ENCODE results near the gene ARHGEF2. TPM values are rescaled to one million over a fixed set of nuclear protein-coding genes. Genes with fewer than 3 reads are reported as not detected.

Gene ARHGEF2
- total and polyA plus RNA-seq, 7 donors = 25.8 to 83.9 (median 42.8) TPM

GRCh38 chr1:155961937-155962336 is 16.4 kb downstream of the ARHGEF2 start:
- WGBS, 2 donors = 49 to 62% methylated on average over 14 of the region's 14 CpGs
- H3K4me1 ChIP-seq = peaks cover 0 to 22% (median 8%) of the 10 kb centered on the region in 4 donors
- no peak for DNase-seq

GRCh38 chr1:155960081-155960745 is 18.1 kb downstream of the ARHGEF2 start:
- Histone ChIP-seq H3K4me3 (no peak overlapping the region), H3K27me3 (no peaks in the 10 kb centered on the region), H3K27ac (peak overlapping the region in 3 of 4 donors; percentile 41 to 84 (median 42)), H3K4me1 (peaks cover 0 to 16% (median 7%) of the 10 kb centered on the region in 4 donors), H3K9me3 (no peaks in the 10 kb centered on the region), H3K36me3 (peaks cover 40 to 100% (median 81%) of the 10 kb centered on the region in 4 donors)
- DNase-seq = no peak
- no peak for TF ChIP-seq EP300 (IDR thresholded peaks at IDR 0.05)
- no peak for TF ChIP-seq POLR2AphosphoS5 (IDR thresholded peaks at IDR 0.05)
- no peak for TF ChIP-seq POLR2A (IDR thresholded peaks at IDR 0.05)
- WGBS, 2 donors = 78 to 88% methylated on average over 3 of the region's 3 CpGs
- intact Hi-C loops (cut with DNase I) = no loop called here

More at GRCh38 chr1:155961937-155962336, 16.4 kb downstream of the ARHGEF2 start:
- TF ChIP-seq EP300 (IDR thresholded peaks at IDR 0.05) (no peak), POLR2A (IDR thresholded peaks at IDR 0.05) (no peak), POLR2AphosphoS5 (IDR thresholded peaks at IDR 0.05) (no peak), CTCF (IDR thresholded peaks at IDR 0.05) (no peak)
- Histone ChIP-seq H3K4me3 (no peak overlapping the region), H3K36me3 (peaks cover 45 to 100% (median 88%) of the 10 kb centered on the region in 4 donors), H3K9me3 (no peaks in the 10 kb centered on the region), H3K27me3 (no peaks in the 10 kb centered on the region), H3K27ac (peak overlapping the region; percentile 7 to 84 (median 46))
- intact Hi-C loops (cut with DNase I) = no loop called here

DNA sequence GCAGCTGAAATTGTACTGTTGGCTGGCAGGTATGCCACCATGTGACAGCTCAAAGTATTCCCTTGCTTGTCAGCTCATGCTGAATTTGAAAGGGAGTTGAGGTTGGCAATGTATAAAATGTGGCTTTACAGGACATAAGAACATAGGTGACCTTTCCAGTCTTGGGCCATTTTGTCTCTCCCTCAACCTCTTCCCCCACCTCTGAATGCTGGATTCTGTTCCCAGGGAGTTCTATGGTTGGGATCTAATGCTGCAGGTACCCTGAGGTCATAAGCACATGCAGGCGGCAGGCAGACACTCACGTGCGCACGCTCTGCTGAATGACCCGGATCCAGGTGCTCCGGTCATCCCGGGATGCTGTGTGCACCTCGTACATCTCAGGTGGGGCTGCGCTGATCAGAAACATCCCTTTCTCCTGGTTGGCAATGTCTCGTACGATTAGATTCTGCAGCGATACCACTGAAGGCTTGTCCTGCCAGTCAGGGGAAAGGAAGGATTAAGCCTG is 20.9 kb downstream of the ARHGEF2 start:
- TF ChIP-seq CTCF (IDR thresholded peaks at IDR 0.05) = no peak
- TF ChIP-seq EP300 (IDR thresholded peaks at IDR 0.05) = no peak
- TF ChIP-seq POLR2AphosphoS5 (IDR thresholded peaks at IDR 0.05) = no peak
- TF ChIP-seq POLR2A (IDR thresholded peaks at IDR 0.05) = no peak
- WGBS, 2 donors = 94 to 95% methylated on average over 12 of the region's 12 CpGs
- Histone ChIP-seq H3K36me3 (peaks cover 37 to 99% (median 76%) of the 10 kb centered on the region in 4 donors), H3K4me3 (no peak overlapping the region), H3K9me3 (no peaks in the 10 kb centered on the region), H3K4me1 (peaks cover 0 to 10% (median 3%) of the 10 kb centered on the region in 4 donors), H3K27ac (no peak overlapping the region), H3K27me3 (no peaks in the 10 kb centered on the region)
- no peak for DNase-seq
- intact Hi-C loops (cut with DNase I) = no loop called here

DNA sequence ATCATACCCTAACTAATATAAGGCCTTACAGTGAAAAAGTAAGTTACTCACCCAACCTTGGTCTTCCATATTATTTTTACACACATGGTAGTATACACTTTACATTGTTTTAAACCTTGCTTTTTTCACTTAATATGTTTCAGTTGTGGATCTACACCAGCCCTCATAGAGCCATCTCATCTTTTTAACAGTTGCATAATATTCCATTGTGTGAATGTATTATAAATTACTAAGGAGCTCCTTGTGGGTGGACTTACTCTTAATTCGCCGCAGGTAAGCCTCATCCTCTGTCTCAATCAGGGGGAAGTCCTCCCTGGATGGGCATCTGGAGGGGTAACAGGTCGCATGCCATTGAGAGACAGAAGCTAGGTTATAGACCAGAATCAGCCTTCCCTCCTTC is 23.7 kb downstream of the ARHGEF2 start:
- no peaks in the 10 kb centered on the region for H3K27me3 ChIP-seq
- no peak for TF ChIP-seq EP300 (IDR thresholded peaks at IDR 0.05)
- no peak for TF ChIP-seq POLR2A (IDR thresholded peaks at IDR 0.05)
- no peak for TF ChIP-seq CTCF (IDR thresholded peaks at IDR 0.05)
- TF ChIP-seq POLR2AphosphoS5 (IDR thresholded peaks at IDR 0.05) = no peak
- H3K4me3 ChIP-seq = no peak overlapping the region
- WGBS, 2 donors = 96 to 97% methylated on average over 3 of the region's 3 CpGs
- H3K4me1 ChIP-seq = no peaks in the 10 kb centered on the region
- no peak overlapping the region for H3K27ac ChIP-seq
- H3K36me3 ChIP-seq = peaks cover 43 to 99% (median 80%) of the 10 kb centered on the region in 4 donors
- intact Hi-C loops (cut with DNase I) = no loop called here
- no peak for DNase-seq
- no peaks in the 10 kb centered on the region for H3K9me3 ChIP-seq

GRCh38 chr1:155952505-155952890 is 25.8 kb downstream of the ARHGEF2 start:
- H3K27ac ChIP-seq = no peak overlapping the region
- no peaks in the 10 kb centered on the region for H3K9me3 ChIP-seq
- no peak for DNase-seq
- H3K27me3 ChIP-seq = no peaks in the 10 kb centered on the region
- H3K4me1 ChIP-seq = no peaks in the 10 kb centered on the region
- no peak overlapping the region for H3K4me3 ChIP-seq
- 87 to 94% methylated on average over 13 of the region's 13 CpGs for WGBS, 2 donors
- intact Hi-C loops (cut with DNase I) = no loop called here
- H3K36me3 ChIP-seq = peaks cover 44 to 99% (median 80%) of the 10 kb centered on the region in 4 donors
- TF ChIP-seq POLR2AphosphoS5 (IDR thresholded peaks at IDR 0.05) = no peak
- TF ChIP-seq POLR2A (IDR thresholded peaks at IDR 0.05) = no peak
- TF ChIP-seq EP300 (IDR thresholded peaks at IDR 0.05) = no peak
